ENCODE results near the gene IER5.
A peak's percentile ranks its signal among the peaks of the same experiment; 100 is the strongest.
"Not testable (repeated sequence)": the region's sequence is repeated elsewhere in the genome, so short reads cannot be mapped to it uniquely, and the experiment has no call there.

IER5 gene

DNA sequence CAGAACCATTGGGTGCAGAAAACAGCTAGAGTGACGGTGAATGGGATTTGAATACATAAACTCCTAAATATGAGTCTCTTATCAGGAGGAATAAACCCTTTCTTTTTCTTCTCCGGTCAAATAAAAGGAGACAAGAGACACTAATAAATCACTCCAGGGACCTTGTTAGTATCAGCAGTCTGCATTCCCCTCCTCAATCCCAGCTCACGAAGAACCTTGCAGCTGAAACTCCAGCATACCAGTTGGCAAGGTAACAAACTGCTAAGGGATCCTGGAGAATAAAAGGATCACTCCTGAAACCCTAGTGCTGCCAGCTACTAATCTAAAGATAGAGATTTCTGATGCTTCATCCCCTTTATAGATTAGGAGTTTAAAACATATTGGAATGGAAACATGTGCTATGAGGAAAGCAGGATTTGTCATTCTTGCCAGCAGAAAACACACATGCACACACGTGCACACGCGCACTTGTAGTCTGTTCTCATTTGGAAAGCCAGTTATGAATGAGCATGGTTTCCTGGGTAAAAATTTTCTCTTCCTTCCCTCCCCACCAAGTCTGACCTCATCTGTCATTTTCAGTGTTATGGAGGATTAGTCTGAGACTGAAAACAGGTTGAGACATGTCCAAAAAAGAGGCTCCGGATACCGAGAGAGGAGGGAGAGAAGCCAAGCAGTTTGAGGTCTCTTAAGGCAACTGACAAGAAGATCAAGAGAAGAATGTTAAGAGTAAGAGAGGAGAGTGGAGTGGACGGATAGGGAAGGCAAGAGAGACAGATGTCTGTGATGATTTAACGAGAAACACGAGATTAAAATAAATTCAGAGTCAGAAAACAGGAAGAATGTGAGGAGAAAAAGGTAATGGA lies 10.9 kb downstream of the IER5 start:
- no peak for DNase-seq

DNA sequence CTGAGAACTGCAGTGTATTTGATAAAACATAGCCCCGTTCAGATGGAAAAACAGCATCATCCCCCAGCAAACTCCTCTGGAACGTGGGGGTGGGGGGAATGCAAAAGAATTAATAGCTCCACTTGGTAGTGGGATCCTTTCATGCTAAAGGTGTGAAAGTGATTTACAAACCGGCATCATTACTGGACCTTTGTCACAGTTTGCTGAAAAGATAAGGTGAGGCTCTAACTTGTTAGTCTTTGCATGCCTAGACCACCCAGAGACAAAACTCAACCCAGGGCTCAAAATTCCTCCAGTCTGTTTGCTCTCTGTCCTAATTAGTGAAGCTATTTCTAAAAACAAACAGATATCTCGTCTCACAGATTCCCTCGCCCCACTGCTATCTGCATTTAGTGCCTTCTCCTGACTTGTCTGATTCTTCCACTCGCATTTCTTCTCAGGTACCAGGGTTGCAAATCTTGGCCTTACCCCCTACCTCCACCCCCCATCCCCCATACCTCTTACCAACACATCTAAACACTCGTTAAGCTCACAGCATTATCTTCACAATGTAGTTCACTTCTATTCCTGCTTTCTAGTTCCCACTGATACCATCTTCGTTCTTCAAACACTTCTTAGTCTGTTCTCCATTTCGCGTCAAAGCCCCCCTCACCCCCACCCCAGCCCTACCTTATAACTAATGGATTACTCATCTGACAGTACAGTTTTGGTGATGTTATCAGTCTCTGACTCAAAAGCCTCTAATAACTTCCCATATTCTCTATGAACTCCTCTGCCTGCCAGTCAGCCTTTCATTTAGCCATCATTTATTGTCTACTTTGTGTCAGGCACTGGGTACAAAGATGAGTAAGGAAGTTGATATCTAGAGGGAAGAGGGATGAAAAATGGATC lies 11.8 kb downstream of the IER5 start:
- no peak for DNase-seq

DNA sequence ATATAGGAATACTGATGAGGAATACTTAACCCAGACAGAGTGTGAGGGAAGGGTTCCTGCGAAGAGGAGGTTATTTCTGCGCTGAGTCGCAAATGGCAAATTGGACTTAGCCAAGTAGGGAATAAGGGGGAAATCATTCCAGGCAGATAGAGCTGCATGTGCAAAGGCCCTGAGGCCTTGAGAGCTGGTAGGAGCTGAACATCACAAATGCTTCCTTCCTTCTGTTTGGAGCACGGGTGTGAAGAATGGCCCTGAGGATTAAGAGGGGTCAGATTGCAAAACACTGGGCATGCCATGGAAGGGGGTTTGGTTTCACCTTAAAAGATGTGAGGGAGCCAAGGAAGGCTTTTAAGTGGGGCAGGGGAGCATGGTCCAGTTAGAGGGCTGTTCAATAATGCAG lies 12.4 kb downstream of the IER5 start:
- no peak for DNase-seq

DNA sequence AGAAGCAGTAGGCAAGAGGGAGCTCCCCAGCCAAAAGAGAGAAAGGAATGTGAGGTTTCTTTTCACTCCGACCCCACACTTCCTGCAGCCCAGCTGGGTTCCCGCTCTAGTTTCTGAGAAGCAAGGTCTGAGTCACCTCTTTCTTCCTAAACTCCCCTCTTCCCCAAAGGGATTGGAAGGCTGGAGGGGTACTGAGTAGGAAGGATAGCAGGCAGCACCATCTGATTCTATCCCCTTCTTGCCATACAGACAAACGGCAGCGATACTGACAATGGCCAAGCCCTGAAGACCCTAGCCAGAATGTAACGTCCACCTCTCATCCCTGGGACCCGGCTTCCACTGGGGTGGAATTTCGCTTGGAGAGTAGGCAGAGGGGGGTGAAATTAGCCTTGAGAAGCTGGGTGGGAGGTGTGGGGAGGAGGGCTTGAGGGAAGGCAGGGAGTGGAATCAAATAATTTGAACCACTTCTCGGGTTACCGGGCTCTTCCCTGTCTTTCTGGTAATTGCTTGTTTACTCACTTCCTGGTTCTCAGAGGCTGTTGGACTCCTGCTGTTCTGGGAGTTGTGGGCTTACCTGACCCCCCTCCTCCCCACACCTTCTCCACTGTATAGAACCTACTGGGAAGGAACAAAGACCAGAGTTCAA lies 13.2 kb downstream of the IER5 start:
- DNase-seq, result no peak

DNA sequence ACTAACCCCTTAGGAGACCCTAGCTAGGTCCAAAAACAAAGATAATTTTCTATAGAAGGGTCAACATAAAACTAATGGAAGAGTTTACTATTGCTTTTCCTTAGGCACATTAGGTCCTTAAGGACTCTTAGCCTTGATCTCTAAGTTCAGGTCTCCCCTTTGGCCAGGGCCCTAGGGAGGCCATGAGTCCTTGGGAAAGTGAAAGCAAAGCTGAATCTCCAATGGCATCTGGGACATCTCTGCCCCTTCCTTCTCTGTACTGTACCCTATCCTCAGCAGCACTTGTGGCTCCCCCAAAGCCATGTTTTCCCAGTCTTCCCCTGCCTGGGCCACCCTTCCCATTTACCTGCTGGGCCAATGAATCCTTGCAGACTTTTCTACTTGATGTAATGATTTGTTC lies 14.3 kb downstream of the IER5 start:
- DNase-seq, result no peak

DNA sequence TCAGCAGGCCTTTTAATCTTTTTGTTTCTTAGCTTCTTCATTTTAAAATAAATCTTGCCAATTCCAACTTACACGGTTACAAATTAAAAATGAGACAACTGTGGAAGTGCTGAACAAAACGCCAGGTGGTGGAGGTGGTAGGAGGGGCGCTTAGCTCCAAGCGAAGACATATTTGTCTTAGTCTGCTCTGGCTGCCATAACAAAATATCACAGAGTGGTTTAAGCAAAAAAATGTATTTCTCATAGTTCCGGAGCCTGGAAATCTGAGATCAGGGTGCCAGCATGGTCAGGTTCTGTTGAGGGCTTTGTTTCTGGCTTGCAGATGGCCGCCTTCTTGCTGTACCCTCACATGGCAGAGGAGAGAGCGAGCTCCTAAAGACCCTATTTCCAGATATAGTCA lies 14.9 kb downstream of the IER5 start:
- no peak for DNase-seq

DNA sequence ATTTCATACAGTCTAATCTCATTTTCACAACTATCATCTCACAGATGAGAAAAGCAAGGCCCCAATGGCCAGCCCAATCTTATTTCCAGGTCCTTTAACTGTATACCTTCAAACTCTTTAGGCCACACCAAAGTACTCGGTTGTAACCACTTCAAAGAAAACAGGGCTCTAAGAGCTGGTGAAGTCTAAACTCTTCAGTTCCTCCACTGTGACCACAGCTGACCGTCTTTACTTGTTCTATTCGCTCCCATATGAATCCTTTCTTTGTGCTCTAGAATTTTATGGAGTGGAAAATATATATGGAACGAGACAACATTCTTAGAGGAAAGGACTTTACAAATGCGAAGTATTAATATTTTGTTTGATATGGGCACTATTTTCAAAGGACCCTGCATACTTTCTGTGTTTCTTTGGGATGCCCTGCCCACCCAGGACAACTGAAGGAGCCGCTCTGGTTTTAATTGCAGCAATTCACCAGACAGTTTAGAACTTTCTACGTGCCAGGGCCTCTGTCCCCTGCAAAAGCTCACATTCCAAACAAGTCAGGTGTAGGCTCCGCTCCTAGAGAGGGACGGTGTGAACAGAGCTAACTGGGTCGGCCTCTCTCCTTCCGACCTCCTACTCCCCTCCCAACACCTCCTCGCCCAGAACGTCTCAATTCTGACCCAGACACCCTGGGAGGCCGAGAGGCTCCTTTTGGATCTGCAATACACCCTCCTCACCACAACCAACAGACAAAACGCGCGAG lies 15.7 kb downstream of the IER5 start:
- no peak for DNase-seq

DNA sequence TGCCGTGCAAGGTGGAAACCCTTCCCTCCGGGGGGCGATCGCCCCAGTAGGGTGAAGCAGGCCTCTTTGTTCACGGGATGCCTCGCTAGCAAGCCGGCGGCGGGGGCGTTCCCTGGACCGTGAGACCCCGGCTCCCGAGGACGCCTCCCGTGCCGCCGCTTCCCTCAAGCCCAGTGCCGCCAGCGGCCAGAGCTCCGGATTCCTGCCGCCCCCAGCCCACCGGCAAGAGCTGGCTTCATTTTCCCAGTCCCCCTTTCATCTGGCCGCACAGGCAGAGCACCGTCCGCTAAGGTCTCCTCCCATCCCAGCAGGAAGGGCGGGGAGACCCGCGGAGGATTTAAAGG lies 16.3 kb downstream of the IER5 start:
- DNase-seq, result peak; percentile 59

DNA sequence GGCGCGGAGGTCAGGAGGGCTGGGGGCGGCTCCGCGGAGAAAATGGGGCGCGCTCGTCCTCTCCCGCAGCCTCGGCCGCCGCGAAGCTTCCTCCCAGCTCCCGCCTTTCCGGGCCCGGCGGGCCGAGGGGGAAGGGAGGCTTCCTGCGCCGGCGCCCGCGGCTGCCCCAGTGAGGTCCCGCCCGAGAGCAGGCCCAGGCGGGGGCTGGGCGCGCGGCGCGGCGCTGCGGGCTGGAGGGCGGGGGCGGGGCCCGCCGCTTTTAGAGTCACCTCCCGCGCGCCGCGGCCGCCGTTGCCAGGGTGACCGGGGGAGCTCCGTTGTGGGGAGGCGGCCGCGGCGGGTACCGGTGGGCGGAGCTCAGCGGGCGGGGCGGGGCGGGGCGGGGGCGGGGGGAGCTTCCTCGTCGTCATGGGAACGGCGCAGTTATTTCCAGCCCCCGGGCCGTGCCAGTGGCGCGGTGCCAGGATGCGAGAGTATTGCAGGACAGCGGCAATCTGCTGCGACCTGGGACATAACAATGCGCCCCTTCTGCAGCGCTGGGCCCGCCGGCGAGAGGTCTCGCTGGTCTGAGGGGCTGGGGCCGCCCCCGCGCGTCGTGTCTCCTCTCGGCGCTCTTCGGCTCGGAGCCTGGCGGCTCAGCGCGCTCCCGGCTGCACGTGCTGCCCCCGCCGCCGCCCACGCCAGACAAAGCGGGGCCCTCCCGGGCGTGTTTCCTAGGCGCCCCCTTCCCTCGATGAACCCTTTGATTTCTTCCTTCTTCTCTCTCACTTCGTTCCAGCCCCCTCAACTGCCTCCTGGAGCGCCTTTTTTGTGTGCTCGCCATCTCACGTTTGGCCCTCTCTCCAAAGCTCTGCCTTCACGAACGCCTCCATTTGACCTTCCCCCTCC lies 16.9 kb downstream of the IER5 start:
- DNase-seq, result peak; percentile 99

DNA sequence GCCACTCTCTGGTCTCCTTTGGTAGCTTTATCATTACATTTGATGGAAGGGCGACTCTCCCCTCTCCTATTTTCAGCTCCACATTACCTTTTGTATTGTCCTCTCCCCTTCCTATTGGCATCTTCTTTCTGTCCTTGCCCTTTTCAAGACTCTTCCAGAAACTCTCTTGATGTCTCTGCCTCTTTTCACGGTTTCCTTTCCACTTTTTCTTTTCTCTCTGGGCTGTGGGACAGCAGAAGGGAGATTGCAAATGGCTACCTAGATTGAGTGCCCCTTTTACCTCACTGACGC lies 17.5 kb downstream of the IER5 start:
- no peak for DNase-seq

DNA sequence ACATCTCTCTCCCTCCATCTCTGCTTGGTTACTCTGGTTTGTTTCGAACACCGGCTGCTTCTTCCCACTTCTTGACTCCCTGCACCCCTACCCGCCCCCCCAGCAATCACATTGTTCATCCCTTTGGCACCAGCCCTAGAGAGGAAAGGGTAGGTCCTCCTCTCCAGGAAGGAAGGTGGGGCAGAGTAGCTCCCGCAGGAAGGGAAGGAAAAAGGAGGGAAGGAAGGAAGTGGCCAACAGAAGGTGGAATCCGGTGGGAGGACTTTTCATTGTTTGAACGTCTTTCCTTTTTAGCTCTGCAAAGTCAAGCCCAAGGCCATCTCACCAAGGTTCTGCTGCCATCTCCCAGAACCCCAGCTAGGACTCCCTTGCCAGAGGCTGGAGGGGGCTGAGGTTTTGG lies 18.0 kb downstream of the IER5 start:
- no peak for DNase-seq

DNA sequence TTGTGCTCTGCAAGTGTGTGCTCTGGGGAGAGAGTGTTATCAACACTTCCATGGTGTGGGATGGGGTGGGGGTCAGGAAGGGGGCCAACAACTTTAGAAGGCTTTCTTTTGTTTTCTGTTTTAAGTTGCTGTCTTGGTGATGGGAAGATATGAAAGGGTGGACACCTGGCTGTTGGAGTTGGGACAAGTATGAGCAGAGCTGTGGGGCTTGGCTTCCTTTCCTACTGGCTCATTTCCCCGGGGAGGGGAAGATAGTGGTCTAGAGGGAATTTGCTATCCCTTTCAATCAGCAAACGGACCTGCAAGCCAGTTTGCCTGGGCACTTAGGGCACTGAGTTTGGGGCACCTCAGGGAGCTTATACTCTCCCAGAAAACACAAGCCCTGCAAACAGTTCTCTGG lies 19.2 kb downstream of the IER5 start:
- DNase-seq, result no peak

DNA sequence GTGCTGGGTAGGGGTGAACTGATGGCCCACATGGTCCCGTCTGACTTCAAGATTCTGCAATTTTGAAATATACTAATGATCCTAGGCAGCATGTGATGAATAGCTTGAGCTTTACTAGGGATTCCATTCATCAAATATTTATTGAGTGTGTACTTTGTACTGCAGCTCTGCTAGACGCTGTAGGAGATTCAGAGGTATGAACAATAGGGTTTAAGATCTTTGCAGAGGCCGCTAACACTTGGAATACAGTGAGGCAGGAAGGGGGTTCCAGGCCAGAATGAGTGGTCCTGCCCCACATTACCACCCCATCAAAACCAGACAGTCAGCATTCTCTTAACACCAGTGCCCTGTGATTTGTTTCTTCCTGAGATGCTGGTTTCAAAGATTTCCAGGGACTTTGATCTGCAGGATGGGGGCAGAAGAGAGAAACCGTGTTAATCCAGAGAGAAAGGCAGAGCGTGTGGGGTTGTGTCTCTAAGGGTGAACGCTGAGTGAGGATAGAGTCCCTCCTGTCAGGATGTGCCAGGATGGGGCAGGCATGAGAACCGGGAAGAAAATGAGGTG lies 19.9 kb downstream of the IER5 start:
- DNase-seq, result no peak

DNA sequence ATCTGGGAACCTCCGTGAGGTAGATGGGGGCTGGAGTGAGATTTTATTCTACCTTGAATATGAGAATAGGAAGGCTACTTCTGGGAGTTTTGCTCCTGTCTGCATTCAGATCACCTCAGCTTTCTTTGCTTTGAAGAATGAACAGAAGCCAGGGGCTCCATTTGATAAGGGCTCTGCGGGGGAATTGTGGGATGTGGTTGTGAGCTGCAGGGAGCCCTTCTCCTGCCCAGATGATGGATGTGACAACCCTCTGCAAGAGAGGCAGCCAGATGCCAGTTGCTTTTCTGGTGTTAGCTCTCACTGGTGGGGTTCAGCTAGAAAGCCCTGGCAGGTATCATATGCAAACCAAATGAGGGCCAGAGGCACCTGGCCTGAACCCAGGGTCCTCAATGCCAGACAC lies 21.5 kb downstream of the IER5 start:
- no peak for DNase-seq

DNA sequence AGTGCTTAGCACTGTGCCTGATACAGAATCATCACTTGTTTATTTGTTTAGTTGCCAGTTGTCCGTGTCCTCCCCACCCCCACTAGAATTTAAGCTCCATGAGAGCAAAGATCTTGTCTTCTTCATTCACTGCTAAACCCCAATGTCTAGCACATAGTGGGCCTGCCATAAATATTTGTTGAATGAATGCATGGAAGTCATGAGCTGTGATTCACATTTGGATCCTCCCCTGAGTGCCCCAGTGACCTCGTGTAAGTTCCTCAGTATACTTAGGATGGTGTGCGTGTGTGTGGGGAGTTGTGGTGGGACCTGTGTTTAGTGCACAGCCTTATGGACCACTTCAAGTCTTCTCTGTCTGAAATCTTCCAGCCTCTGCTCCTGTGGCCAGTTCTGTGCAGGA lies 23.1 kb downstream of the IER5 start:
- DNase-seq, result no peak

DNA sequence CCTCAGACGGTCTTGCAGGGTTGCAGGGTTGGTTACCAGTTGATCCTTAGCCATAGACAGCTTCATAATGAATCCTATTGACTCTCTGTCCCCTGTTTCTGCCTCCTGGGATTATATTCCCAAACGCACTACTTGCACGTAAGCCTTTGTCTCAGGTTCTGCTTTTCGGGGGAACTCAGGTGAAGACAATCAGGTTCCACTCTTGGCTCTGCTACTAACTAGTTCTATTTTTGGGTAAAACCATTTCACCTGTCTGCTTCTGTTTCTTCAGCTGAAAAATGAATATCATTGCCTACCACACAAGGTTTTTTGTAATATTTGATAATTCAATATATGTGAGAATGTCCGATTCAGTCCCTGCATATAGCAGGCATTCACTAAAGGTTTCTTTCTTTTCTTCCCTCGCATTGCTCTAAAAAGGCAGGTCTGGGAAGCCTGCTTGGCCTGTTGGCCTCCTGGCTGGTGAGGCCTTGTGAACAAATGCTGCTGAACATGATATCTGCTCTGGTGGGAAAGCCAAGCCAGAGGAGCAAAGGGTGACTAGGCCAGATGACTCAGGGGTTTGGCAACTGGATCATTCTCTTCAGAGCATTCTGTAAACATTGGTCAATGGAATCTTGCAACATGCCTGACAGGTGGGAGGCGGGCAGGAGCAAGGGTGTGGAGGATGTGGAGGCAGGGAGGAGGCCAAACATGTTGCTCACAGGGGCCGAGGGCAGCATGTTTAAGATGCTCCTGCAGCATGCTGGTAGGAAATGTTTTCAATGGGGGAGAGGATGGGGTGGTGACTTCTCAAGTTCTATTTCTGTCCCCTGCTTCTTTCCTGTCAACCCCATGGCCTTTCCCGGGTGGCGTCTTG lies 23.8 kb downstream of the IER5 start:
- peak; percentile 37 for DNase-seq

DNA sequence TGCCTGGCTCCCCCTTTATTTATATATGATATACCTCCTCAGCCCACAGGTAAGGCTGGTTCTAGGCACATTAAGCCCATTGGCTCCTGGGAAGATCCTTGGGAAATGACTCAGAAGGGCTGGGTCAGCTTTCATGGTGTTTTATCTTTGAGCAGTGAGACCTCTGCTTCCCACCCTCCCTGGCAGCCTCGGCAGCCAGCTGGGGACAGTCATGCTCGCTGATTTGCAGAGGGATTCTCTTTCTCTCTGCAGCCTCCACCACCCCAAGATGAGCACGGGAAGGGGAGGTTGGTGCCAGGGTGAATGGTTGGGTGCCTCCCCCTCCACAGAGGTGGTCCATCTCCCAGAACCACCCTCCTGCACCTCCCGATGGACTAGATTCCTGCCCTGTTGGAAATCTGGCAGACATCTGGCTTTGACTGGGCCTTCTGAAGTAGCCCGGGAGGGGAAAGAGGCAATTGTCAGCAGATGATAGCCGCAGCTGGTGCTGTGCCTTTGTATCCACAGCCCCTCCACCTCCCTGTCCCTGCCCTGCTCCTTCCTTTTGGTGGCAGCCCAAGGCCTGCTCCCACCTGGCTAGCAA lies 24.6 kb downstream of the IER5 start:
- no peak for DNase-seq

DNA sequence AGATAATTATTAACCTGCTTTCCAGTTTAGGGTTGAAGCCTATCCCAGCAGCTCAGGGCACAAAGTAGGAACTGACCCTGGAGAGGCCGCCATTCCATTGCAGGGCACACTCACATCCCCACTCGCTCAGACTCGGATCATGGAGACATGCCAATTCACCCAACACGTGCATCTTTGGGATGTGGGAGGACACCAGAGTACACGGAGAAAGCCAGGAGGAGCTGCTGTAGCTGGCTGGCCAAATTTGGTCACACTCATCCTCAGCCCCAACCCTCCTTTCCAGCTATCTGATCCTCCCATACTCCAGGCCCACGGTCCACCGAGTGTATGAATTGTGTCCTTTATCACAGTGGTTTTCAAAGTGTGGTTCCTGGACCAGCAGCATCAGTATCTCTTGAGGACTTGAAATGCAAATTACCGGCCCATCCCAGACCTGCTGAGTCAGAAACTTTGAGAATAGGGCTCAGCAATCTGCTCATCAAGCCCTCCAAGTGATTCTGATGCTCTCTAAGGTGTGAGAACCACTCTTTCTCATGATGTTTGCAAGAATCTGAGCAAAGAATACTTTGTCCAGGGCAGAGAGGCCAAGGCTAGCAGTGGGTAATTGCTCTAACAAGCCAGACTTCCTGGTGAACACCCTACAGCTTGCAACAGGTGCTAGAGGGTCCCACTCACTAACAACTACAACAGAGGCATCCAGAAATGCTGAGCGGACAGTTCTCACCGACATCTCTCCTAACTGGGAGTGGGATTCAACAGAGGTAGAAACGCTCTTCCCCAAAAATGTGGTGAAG lies 26.3 kb downstream of the IER5 start:
- no peak for DNase-seq

DNA sequence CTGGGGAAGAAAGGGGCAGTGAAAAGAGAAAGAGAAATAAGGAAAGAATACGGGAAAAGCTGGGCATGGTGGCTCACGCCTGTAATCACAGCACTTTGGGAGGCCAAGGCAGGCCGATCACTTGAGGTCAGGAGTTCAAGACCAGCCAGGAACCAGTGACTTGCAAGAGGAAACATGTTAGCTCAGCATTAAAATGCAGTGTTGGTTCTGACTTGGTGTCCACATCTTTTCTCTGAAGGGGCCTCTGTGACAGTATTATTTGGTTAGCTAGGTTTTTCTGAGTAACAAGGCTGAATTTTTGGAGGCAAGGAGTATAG lies 26.8 kb downstream of the IER5 start:
- DNase-seq, result no peak

DNA sequence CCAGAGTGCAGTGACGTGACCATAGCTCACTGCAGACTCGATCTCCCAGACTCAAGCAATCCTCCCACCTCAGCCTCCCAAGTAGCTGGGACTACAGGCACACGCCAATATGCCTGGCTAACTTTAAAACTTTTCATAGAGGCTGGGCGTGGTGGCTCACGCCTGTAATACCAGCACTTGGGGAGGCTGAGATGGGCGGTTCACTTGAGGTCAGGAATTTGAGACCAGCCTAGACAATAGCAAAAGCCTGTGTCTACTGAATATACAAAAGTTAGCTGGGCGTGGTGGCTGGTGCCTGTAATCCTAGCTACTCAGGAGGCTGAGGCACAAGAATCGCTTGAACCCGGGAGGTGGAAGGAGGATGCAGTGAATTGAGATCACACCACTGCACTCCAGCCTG lies 27.5 kb downstream of the IER5 start:
- DNase-seq, result not testable (repeated sequence)

Measured in RPMI8226 (cell line).